HEK293 (cell line): ENCODE measurements around the gene GIGYF1.

Experiments used
- CTCF ChIA-PET: fragments of 350-600 bp; formaldehyde crosslinking; extraction: SDS; loops from one replicate; lab custom pipeline; 2021; ENCODE audit warnings: antibody characterized with exemption; lab: Yijun Ruan, JAX
- POLR2A ChIA-PET: fragments of 300-600 bp; formaldehyde crosslinking; extraction: SDS; loops from one replicate; lab custom pipeline; 2020; ENCODE audit warnings: antibody characterized with exemption, inconsistent platforms; lab: Yijun Ruan, JAX
- H3K27ac ChIP-seq: fragments of 200-500 bp; sonication (Bioruptor generic); 2 replicates; pipeline ENCODE4 v1.5.1; 2014; ENCODE audit warnings: low read depth, low read length, control low read depth, inconsistent platforms; ENCODE audit errors: extremely low read depth
- H3K36me3 ChIP-seq, 2 experiments: fragments of 200-500 bp in 1 of 2; sonication (Bioruptor generic) in 1 of 2; 1 replicate in 1 of 2; 2 replicates in 1 of 2; pipeline ENCODE4 v1.5.1; 2014 to 2017; ENCODE audit warnings: inconsistent platforms in 2 of 2, low read length in 2 of 2; ENCODE audit not compliant: control insufficient read depth in 2 of 2, insufficient read depth in 1 of 2
- H3K4me1 ChIP-seq: fragments of 200-500 bp; sonication (Bioruptor generic); 2 replicates; pipeline ENCODE4 v1.5.1; 2014; ENCODE audit warnings: mild to moderate bottlenecking, low read length, inconsistent platforms; ENCODE audit not compliant: control insufficient read depth, insufficient read depth
- H3K4me3 ChIP-seq: 2 replicates; pipeline ENCODE4 v1.5.1; 2011; ENCODE audit warnings: low read depth, mild to moderate bottlenecking, control low read depth, low read length, moderate library complexity
- H3K9me3 ChIP-seq: fragments of 200-500 bp; sonication (Bioruptor generic); 2 replicates; pipeline ENCODE4 v1.5.1; 2014; ENCODE audit warnings: low read depth, low read length, inconsistent platforms; ENCODE audit not compliant: control insufficient read depth, insufficient read depth
- GLIS2 ChIP-seq: fragments of 450-650 bp; formaldehyde crosslinking; IDR thresholded peaks from 2 replicates; pipeline ENCODE4 v1.5.1; 2016; ENCODE audit warnings: missing biosample characterization, missing genetic modification characterization
- SP2 ChIP-seq: fragments of 450-650 bp; formaldehyde crosslinking; IDR thresholded peaks from 2 replicates; pipeline ENCODE4 v1.5.1; 2016; ENCODE audit warnings: missing biosample characterization, missing genetic modification characterization
- ZBTB8A ChIP-seq: fragments of 450-650 bp; formaldehyde crosslinking; IDR thresholded peaks from 2 replicates; pipeline ENCODE4 v1.5.1; 2016; ENCODE audit warnings: missing biosample characterization, missing genetic modification characterization
- ZEB2 ChIP-seq: fragments of 450-650 bp; formaldehyde crosslinking; IDR thresholded peaks from 2 replicates; pipeline ENCODE4 v1.5.1; 2016; ENCODE audit warnings: missing biosample characterization, missing genetic modification characterization
- ZFHX2 ChIP-seq: fragments of 450-650 bp; formaldehyde crosslinking; conservative IDR thresholded peaks from 2 replicates; pipeline ENCODE4 v1.5.1; 2016; ENCODE audit warnings: missing biosample characterization, missing genetic modification characterization
- ZFP37 ChIP-seq: fragments of 450-650 bp; formaldehyde crosslinking; IDR thresholded peaks from 2 replicates; pipeline ENCODE4 v1.5.1; 2016; ENCODE audit warnings: missing biosample characterization, missing genetic modification characterization
- ZNF133 ChIP-seq: fragments of 450-650 bp; formaldehyde crosslinking; IDR thresholded peaks from 2 replicates; pipeline ENCODE4 v1.5.1; 2016; ENCODE audit warnings: missing biosample characterization, missing genetic modification characterization
- ZNF18 ChIP-seq: fragments of 450-650 bp; formaldehyde crosslinking; IDR thresholded peaks from 2 replicates; pipeline ENCODE4 v1.5.1; 2016; ENCODE audit warnings: missing biosample characterization, missing genetic modification characterization
- ZNF24 ChIP-seq: fragments of 450-650 bp; formaldehyde crosslinking; IDR thresholded peaks from 2 replicates; pipeline ENCODE4 v1.5.1; 2016; ENCODE audit warnings: missing biosample characterization, missing genetic modification characterization
- ZNF362 ChIP-seq: fragments of 450-650 bp; formaldehyde crosslinking; IDR thresholded peaks from 2 replicates; pipeline ENCODE4 v1.5.1; 2016; ENCODE audit warnings: missing biosample characterization, missing genetic modification characterization
- ZNF544 ChIP-seq: fragments of 450-650 bp; formaldehyde crosslinking; IDR thresholded peaks from 2 replicates; pipeline ENCODE4 v1.5.0; 2017; ENCODE audit warnings: missing biosample characterization, missing genetic modification characterization
- ZNF560 ChIP-seq: fragments of 450-650 bp; formaldehyde crosslinking; IDR thresholded peaks from 2 replicates; pipeline ENCODE4 v1.5.1; 2017; ENCODE audit warnings: missing biosample characterization, missing genetic modification characterization, borderline replicate concordance
- ZNF654 ChIP-seq: fragments of 450-650 bp; formaldehyde crosslinking; IDR thresholded peaks from 2 replicates; pipeline ENCODE4 v1.5.1; 2016; ENCODE audit warnings: low read depth, missing biosample characterization, missing genetic modification characterization
- ZNF76 ChIP-seq: fragments of 450-650 bp; formaldehyde crosslinking; IDR thresholded peaks from 2 replicates; pipeline ENCODE4; 2016; ENCODE audit warnings: low read depth, missing biosample characterization, missing genetic modification characterization, borderline replicate concordance
- ZSCAN30 ChIP-seq: fragments of 450-650 bp; IDR thresholded peaks from 2 replicates; pipeline ENCODE4 v1.5.1; 2018; ENCODE audit warnings: missing biosample characterization, mild to moderate bottlenecking, missing genetic modification characterization, moderate library complexity
- TF ChIP-seq, protein P1 (sequence below): fragments of 450-650 bp; formaldehyde crosslinking; conservative IDR thresholded peaks from 2 replicates; pipeline ENCODE4 v1.5.1; 2016; ENCODE audit warnings: low read depth, missing biosample characterization, missing genetic modification characterization
- TF ChIP-seq, protein P2 (sequence below): fragments of 450-650 bp; formaldehyde crosslinking; IDR thresholded peaks from 2 replicates; pipeline ENCODE4 v1.5.1; 2016; ENCODE audit warnings: missing biosample characterization, missing genetic modification characterization
- TF ChIP-seq, protein P3 (sequence below): fragments of 450-650 bp; formaldehyde crosslinking; IDR thresholded peaks from 2 replicates; pipeline ENCODE4 v1.5.1; 2016; ENCODE audit warnings: missing biosample characterization, missing genetic modification characterization
- TF ChIP-seq, protein P4 (sequence below): fragments of 450-650 bp; formaldehyde crosslinking; IDR thresholded peaks from 2 replicates; pipeline ENCODE4 v1.5.1; 2016; ENCODE audit warnings: missing biosample characterization, missing genetic modification characterization, borderline replicate concordance

GIGYF1 gene

DNA sequence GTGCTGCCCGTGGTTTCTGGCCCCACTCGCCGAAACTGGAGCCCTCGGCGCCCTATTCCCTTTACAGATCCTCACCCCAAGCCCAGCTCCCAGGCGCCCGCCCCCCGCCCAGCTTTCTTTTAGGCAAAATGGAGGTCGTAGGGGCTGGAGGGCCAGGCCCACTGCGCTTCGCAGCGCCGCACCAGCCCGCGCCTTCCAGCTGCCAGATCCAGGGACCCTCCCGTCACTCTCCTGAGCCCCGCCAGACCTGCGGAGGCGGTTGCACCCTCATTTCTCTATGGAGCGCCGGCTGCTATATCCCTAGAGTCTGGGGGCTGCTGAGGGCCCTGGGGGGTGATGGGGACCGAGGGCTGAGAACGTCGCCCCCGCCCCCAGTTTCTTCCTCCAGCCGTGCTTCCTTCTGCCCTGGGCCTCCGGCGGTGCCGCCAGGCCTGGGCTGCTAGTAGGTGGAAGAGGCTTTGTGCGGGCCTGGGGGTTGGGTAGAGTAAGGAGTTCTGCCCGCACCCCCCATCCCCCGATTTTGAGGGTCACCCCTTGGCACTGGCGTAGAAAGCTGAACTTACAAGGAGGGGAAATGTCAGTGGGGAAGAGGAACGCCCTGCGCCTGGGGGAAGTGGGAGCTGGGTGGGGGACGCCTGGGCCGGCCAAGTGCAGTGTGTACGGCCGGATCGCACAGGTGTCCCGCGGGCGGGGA lies 19.5 kb downstream of the GIGYF1 start:
- ChIA-PET POLR2A (interaction anchor here (0.9 to 3.8 kb wide), 3 partner anchors 45 to 200 kb away, joined by 3 to 26 read pairs (median 3); partner anchors contain the start of genes FBXO24, LRCH4 and SRRT), CTCF (interaction anchor here (0.6 to 8.4 kb wide), 3 partner anchors 17 to 149 kb away, joined by 3 to 77 read pairs (median 3); no protein-coding TSS in a partner anchor)
- no peaks in the 10 kb centered on the region for H3K9me3 ChIP-seq
- H3K4me1 ChIP-seq = peaks cover 5% of the 10 kb centered on the region; the same call in 1 of the 2 replicates
- peaks cover 0 to 29% of the 10 kb centered on the region in 2 experiments; a peak in 2 of 3 replicates for H3K36me3 ChIP-seq
- peak overlapping the region; percentile 97 for H3K4me3 ChIP-seq
- peak overlapping the region; percentile 62 for H3K27ac ChIP-seq
- TF ChIP-seq GLIS2 (tag by site-specific recombination) (0 out of 2 replicates have a peak, but pooled peaks have one; percentile 38), ZNF560 (tag by site-specific recombination) (no peak), ZNF362 (no peak), ZNF24 (tag by site-specific recombination) (no peak), ZSCAN30 (tag by site-specific recombination) (no peak), ZFHX2 (tag by site-specific recombination) (peak; percentile 80), ZNF654 (no peak), ZNF133 (no peak), ZFP37 (tag by site-specific recombination) (0 out of 2 replicates have a peak, but pooled peaks have one; percentile 18), ZEB2 (tag by site-specific recombination) (0 out of 2 replicates have a peak, but pooled peaks have one; percentile 23), SP2 (tag by site-specific recombination) (peak; percentile 24; the same call in 1 of the 2 replicates), ZNF544 (tag by site-specific recombination) (no peak), ZBTB8A (tag by site-specific recombination) (peak; percentile 71), ZNF76 (no peak), ZNF18 (no peak)
- TF ChIP-seq, protein P1, sequence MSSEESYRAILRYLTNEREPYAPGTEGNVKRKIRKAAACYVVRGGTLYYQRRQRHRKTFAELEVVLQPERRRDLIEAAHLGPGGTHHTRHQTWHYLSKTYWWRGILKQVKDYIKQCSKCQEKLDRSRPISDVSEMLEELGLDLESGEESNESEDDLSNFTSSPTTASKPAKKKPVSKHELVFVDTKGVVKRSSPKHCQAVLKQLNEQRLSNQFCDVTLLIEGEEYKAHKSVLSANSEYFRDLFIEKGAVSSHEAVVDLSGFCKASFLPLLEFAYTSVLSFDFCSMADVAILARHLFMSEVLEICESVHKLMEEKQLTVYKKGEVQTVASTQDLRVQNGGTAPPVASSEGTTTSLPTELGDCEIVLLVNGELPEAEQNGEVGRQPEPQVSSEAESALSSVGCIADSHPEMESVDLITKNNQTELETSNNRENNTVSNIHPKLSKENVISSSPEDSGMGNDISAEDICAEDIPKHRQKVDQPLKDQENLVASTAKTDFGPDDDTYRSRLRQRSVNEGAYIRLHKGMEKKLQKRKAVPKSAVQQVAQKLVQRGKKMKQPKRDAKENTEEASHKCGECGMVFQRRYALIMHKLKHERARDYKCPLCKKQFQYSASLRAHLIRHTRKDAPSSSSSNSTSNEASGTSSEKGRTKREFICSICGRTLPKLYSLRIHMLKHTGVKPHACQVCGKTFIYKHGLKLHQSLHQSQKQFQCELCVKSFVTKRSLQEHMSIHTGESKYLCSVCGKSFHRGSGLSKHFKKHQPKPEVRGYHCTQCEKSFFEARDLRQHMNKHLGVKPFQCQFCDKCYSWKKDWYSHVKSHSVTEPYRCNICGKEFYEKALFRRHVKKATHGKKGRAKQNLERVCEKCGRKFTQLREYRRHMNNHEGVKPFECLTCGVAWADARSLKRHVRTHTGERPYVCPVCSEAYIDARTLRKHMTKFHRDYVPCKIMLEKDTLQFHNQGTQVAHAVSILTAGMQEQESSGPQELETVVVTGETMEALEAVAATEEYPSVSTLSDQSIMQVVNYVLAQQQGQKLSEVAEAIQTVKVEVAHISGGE (tag by site-specific recombination) = no peak
- TF ChIP-seq, protein P2, sequence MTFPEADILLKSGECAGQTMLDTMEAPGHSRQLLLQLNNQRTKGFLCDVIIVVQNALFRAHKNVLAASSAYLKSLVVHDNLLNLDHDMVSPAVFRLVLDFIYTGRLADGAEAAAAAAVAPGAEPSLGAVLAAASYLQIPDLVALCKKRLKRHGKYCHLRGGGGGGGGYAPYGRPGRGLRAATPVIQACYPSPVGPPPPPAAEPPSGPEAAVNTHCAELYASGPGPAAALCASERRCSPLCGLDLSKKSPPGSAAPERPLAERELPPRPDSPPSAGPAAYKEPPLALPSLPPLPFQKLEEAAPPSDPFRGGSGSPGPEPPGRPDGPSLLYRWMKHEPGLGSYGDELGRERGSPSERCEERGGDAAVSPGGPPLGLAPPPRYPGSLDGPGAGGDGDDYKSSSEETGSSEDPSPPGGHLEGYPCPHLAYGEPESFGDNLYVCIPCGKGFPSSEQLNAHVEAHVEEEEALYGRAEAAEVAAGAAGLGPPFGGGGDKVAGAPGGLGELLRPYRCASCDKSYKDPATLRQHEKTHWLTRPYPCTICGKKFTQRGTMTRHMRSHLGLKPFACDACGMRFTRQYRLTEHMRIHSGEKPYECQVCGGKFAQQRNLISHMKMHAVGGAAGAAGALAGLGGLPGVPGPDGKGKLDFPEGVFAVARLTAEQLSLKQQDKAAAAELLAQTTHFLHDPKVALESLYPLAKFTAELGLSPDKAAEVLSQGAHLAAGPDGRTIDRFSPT (tag by site-specific recombination) = peak; percentile 39; the same call in 1 of the 2 replicates
- TF ChIP-seq, protein P3, sequence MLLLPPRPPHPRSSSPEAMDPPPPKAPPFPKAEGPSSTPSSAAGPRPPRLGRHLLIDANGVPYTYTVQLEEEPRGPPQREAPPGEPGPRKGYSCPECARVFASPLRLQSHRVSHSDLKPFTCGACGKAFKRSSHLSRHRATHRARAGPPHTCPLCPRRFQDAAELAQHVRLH (tag by site-specific recombination) = no peak
- TF ChIP-seq, protein P4, sequence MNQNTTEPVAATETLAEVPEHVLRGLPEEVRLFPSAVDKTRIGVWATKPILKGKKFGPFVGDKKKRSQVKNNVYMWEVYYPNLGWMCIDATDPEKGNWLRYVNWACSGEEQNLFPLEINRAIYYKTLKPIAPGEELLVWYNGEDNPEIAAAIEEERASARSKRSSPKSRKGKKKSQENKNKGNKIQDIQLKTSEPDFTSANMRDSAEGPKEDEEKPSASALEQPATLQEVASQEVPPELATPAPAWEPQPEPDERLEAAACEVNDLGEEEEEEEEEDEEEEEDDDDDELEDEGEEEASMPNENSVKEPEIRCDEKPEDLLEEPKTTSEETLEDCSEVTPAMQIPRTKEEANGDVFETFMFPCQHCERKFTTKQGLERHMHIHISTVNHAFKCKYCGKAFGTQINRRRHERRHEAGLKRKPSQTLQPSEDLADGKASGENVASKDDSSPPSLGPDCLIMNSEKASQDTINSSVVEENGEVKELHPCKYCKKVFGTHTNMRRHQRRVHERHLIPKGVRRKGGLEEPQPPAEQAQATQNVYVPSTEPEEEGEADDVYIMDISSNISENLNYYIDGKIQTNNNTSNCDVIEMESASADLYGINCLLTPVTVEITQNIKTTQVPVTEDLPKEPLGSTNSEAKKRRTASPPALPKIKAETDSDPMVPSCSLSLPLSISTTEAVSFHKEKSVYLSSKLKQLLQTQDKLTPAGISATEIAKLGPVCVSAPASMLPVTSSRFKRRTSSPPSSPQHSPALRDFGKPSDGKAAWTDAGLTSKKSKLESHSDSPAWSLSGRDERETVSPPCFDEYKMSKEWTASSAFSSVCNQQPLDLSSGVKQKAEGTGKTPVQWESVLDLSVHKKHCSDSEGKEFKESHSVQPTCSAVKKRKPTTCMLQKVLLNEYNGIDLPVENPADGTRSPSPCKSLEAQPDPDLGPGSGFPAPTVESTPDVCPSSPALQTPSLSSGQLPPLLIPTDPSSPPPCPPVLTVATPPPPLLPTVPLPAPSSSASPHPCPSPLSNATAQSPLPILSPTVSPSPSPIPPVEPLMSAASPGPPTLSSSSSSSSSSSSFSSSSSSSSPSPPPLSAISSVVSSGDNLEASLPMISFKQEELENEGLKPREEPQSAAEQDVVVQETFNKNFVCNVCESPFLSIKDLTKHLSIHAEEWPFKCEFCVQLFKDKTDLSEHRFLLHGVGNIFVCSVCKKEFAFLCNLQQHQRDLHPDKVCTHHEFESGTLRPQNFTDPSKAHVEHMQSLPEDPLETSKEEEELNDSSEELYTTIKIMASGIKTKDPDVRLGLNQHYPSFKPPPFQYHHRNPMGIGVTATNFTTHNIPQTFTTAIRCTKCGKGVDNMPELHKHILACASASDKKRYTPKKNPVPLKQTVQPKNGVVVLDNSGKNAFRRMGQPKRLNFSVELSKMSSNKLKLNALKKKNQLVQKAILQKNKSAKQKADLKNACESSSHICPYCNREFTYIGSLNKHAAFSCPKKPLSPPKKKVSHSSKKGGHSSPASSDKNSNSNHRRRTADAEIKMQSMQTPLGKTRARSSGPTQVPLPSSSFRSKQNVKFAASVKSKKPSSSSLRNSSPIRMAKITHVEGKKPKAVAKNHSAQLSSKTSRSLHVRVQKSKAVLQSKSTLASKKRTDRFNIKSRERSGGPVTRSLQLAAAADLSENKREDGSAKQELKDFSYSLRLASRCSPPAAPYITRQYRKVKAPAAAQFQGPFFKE (tag by site-specific recombination) = no peak
